K562 (cell line): ENCODE data around the gene ZDHHC11. TPM values are rescaled to one million over a fixed set of nuclear protein-coding genes. Genes with fewer than 3 reads are reported as not detected.

ENCODE experiments used
- CEBPG ChIP-seq, 3 experiments: fragments of 200-800 bp in 1 of 3; sonication (Bioruptor generic) in 1 of 3; sonication (generic) in 1 of 3; formaldehyde crosslinking in 1 of 3; IDR thresholded peaks in 2 of 3; conservative IDR thresholded peaks in 1 of 3; 2 replicates each; pipeline versions ENCODE4 v1.6.1 to v1.8.0; 2016 to 2022; ENCODE audit warnings: missing compliant biosample characterization in 2 of 3, missing genetic modification characterization in 2 of 3, mild to moderate bottlenecking in 1 of 3, missing genetic modification reagents in 1 of 3
- CHD4 ChIP-seq: fragments of 200-600 bp; sonication (generic); IDR thresholded peaks from 3 replicates; pipeline ENCODE4 v1.6.1; 2012; ENCODE audit warnings: low read depth, mild to moderate bottlenecking, mixed read lengths, low read length, inconsistent platforms; ENCODE audit not compliant: insufficient read depth, insufficient replicate concordance, poor library complexity, severe bottlenecking
- E2F6 ChIP-seq, 2 experiments: IDR thresholded peaks; 2 replicates each; pipeline ENCODE4 v1.6.1; 2011; ENCODE audit warnings: borderline replicate concordance in 1 of 2, control low read depth in 1 of 2, low read depth in 1 of 2, low read length in 1 of 2, mild to moderate bottlenecking in 1 of 2, mixed read lengths in 1 of 2, moderate library complexity in 1 of 2; ENCODE audit not compliant: insufficient read depth in 1 of 2, insufficient read length in 1 of 2, poor library complexity in 1 of 2, severe bottlenecking in 1 of 2; ENCODE audit errors: extremely low read depth in 1 of 2
- EP400 ChIP-seq: fragments of 450-650 bp; IDR thresholded peaks from 2 replicates; pipeline ENCODE4 v1.6.1; 2017; ENCODE audit warnings: antibody characterized with exemption, mild to moderate bottlenecking, moderate library complexity
- FOS ChIP-seq: IDR thresholded peaks from 3 replicates; pipeline ENCODE4 v1.6.1; 2011; ENCODE audit not compliant: insufficient read length; ENCODE audit errors: extremely low read depth
- GABPB2 ChIP-seq: fragments of 250-450 bp; sonication (Bioruptor Pico); conservative IDR thresholded peaks from 2 replicates; pipeline ENCODE4 v1.5.1; 2021; ENCODE audit warnings: mild to moderate bottlenecking
- MTA3 ChIP-seq: fragments of 450-650 bp; formaldehyde crosslinking; IDR thresholded peaks from 2 replicates; pipeline ENCODE4 v1.6.1; 2017; ENCODE audit warnings: mild to moderate bottlenecking, borderline replicate concordance
- STAT5B ChIP-seq: fragments of 250-450 bp; sonication (Bioruptor Pico); IDR thresholded peaks from 2 replicates; pipeline ENCODE4 v1.8.0; 2021; ENCODE audit warnings: mild to moderate bottlenecking, inconsistent platforms
- ZKSCAN1 ChIP-seq: fragments of 150-350 bp; IDR thresholded peaks from 2 replicates; pipeline ENCODE4 v1.6.1; 2016; ENCODE audit warnings: low read depth, low read length
- ZNF592 ChIP-seq: fragments of 450-650 bp; IDR thresholded peaks from 2 replicates; pipeline ENCODE4 v1.6.1; 2017; ENCODE audit warnings: antibody characterized with exemption, mild to moderate bottlenecking
- polyA plus RNA-seq, 8 experiments: library from polyadenylated mRNA; depleted of rRNA in 4 of 8; stranded (reverse) in 5 of 8; unstranded in 3 of 8; fragments of >200 nt; fragmentation: Nextera tagmentation in 2 of 8; fragmentation: Illumina TruSeq in 1 of 8; extraction: Ambion mirVana in 2 of 8; extraction: Trizol in 1 of 8; gene quantifications; 2 replicates each; pipeline versions ENCODE4 v1.2.1 to v1.2.3, GENCODE V29; 2011 to 2014; ENCODE audit warnings: inconsistent platforms in 1 of 8, missing spikeins in 1 of 8
- total RNA-seq, 7 experiments: library from RNA; depleted of rRNA in 6 of 7; stranded (reverse); fragments of >200 nt in 6 of 7; fragmentation: Illumina TruSeq in 2 of 7; extraction: Trizol in 2 of 7; gene quantifications; 2 replicates each; pipeline versions ENCODE4 v1.2.1 to v1.2.3, GENCODE V29; 2011 to 2021; ENCODE audit warnings: low replicate concordance in 1 of 7
- TF ChIP-seq, protein P1 (sequence below): fragments of 250-450 bp; sonication (Bioruptor Pico); IDR thresholded peaks from 2 replicates; pipeline ENCODE4 v1.4.0; 2020
- TF ChIP-seq, protein P2 (sequence below): sonication (generic); formaldehyde crosslinking; IDR thresholded peaks from 2 replicates; pipeline ENCODE4 v1.8.0; 2022; ENCODE audit warnings: mild to moderate bottlenecking, missing genetic modification reagents
- TF ChIP-seq, protein P3 (sequence below): sonication (generic); formaldehyde crosslinking; IDR thresholded peaks from 2 replicates; pipeline ENCODE4 v1.8.0; 2022; ENCODE audit warnings: mild to moderate bottlenecking, missing genetic modification reagents

ZDHHC11 gene
- total and polyA plus RNA-seq, 9 of the 15 experiments (the other 6 are each of a cell fraction or from before 2014, with no cell fraction given), result 0.07 to 2.3 (median 0.52) TPM

GRCh38 chr5:892394-893136 lies 41.8 kb upstream of the ZDHHC11 start, which contains the start of the genes BRD9 and TRIP13 (continued):
- TF ChIP-seq STAT5B (CRISPR knock-in tag) (no peak), ZKSCAN1 (0 out of 2 replicates have a peak, but pooled peaks have one; percentile 37), MTA3 (0 out of 2 replicates have a peak, but pooled peaks have one; percentile 74), FOS (no peak), E2F6 (IDR thresholded peaks at IDR 0.05; ENCODE audit: borderline replicate concordance in 1 of 2, extremely low read depth in 1 of 2, insufficient read depth in 1 of 2, insufficient read length in 1 of 2, low read depth in 1 of 2, low read length in 1 of 2, poor library complexity in 1 of 2, severe bottlenecking in 1 of 2) (peak; percentile 75 to 84), CEBPG (CRISPR knock-in tag; IDR thresholded peaks at IDR 0.05) (no peak), CEBPG (tag; conservative IDR thresholded peaks at IDR 0.05 in 1 of 2, IDR thresholded peaks at IDR 0.05 in 1 of 2) (no peak), EP400 (peak; percentile 90), GABPB2 (CRISPR knock-in tag) (no peak), CHD4 (no peak), ZNF592 (peak; percentile 76)
- TF ChIP-seq, protein P1, sequence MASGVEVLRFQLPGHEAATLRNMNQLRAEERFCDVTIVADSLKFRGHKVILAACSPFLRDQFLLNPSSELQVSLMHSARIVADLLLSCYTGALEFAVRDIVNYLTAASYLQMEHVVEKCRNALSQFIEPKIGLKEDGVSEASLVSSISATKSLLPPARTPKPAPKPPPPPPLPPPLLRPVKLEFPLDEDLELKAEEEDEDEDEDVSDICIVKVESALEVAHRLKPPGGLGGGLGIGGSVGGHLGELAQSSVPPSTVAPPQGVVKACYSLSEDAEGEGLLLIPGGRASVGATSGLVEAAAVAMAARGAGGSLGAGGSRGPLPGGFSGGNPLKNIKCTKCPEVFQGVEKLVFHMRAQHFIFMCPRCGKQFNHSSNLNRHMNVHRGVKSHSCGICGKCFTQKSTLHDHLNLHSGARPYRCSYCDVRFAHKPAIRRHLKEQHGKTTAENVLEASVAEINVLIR (CRISPR knock-in tag), result peak; percentile 85
- TF ChIP-seq, protein P2, sequence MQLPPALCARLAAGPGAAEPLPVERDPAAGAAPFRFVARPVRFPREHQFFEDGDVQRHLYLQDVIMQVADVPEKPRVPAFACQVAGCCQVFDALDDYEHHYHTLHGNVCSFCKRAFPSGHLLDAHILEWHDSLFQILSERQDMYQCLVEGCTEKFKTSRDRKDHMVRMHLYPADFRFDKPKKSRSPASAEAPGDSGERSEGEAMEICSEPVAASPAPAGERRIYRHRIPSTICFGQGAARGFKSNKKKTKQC (CRISPR knock-in tag), result peak; percentile 29; the same call in 1 of the 2 replicates
- TF ChIP-seq, protein P3, sequence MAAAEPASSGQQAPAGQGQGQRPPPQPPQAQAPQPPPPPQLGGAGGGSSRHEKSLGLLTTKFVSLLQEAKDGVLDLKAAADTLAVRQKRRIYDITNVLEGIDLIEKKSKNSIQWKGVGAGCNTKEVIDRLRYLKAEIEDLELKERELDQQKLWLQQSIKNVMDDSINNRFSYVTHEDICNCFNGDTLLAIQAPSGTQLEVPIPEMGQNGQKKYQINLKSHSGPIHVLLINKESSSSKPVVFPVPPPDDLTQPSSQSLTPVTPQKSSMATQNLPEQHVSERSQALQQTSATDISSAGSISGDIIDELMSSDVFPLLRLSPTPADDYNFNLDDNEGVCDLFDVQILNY (CRISPR knock-in tag), result no peak
